GM21390 (cell line): ENCODE data around the gene MAP7D2.

Experiments used
- ATAC-seq: cut with Tn5 transposase; IDR thresholded peaks from one replicate; pipeline ENCODE4 v1.9.1; 2021; ENCODE audit not compliant: unreplicated experiment

The MAP7D2 gene

GRCh38 chrX:20046223-20046622 lies 70.5 kb downstream of the MAP7D2 start:
- ATAC-seq, result no peak

- ATAC-seq, result no peak
Observed at GRCh38 chrX:20042221-20042620, 74.5 kb downstream of the MAP7D2 start.

- ATAC-seq, result no peak
Observed at GRCh38 chrX:20038966-20039365, 77.7 kb downstream of the MAP7D2 start.

- no peak for ATAC-seq
Observed at GRCh38 chrX:20037186-20037585, 79.5 kb downstream of the MAP7D2 start.

- ATAC-seq, result no peak
Observed at GRCh38 chrX:20032201-20032600, 84.5 kb downstream of the MAP7D2 start.

GRCh38 chrX:20029728-20030127 lies 87.0 kb downstream of the MAP7D2 start:
- no peak for ATAC-seq

- no peak for ATAC-seq
Observed at GRCh38 chrX:20028588-20028987, 88.1 kb downstream of the MAP7D2 start.

GRCh38 chrX:20026278-20026677 lies 90.4 kb downstream of the MAP7D2 start:
- ATAC-seq, result no peak

GRCh38 chrX:20019672-20020365 lies 96.9 kb downstream of the MAP7D2 start:
- ATAC-seq, result no peak

- ATAC-seq, result no peak
Observed at GRCh38 chrX:20016616-20016945, 100.1 kb downstream of the MAP7D2 start.

GRCh38 chrX:20015945-20016615 lies 100.6 kb downstream of the MAP7D2 start:
- ATAC-seq, result no peak

GRCh38 chrX:20015422-20015821 lies 101.3 kb downstream of the MAP7D2 start:
- ATAC-seq, result no peak

GRCh38 chrX:20011608-20012007 lies 105.1 kb downstream of the MAP7D2 start:
- ATAC-seq, result no peak

- no peak for ATAC-seq
Observed at GRCh38 chrX:20007962-20008622, 108.6 kb downstream of the MAP7D2 start.

GRCh38 chrX:20005883-20006282 lies 110.8 kb downstream of the MAP7D2 start:
- no peak for ATAC-seq

- ATAC-seq, result no peak
Observed at GRCh38 chrX:20001588-20001987, 115.1 kb downstream of the MAP7D2 start.

- no peak for ATAC-seq
Observed at GRCh38 chrX:19991350-19991718, 125.4 kb downstream of the MAP7D2 start.

- peak; percentile 97 for ATAC-seq
Observed at GRCh38 chrX:19990556-19991349, 126.0 kb downstream of the MAP7D2 start, which contains the start of gene BCLAF3. Gene BCLAF3 (minus strand): TSS chrX:19991061. CDS start chrX:19970264, 20,797 bp downstream.

GRCh38 chrX:19990151-19990555 lies 126.6 kb downstream of the MAP7D2 start:
- ATAC-seq, result peak; percentile 15

- ATAC-seq, result no peak
Observed at GRCh38 chrX:19987856-19988255, 128.9 kb downstream of the MAP7D2 start.

GRCh38 chrX:19986531-19986930 lies 130.2 kb downstream of the MAP7D2 start:
- no peak for ATAC-seq
